SK-N-SH (cell line): ENCODE measurements around the gene POU5F2.

Experiments
- CTCF ChIP-seq: fragments of 200-600 bp; sonication (generic); IDR thresholded peaks from 2 replicates; pipeline ENCODE4 v1.6.1; 2017; ENCODE audit warnings: antibody characterized with exemption, mild to moderate bottlenecking, moderate library complexity
- POLR2AphosphoS5 ChIP-seq: IDR thresholded peaks from 2 replicates; pipeline ENCODE4 v1.6.1; 2012; ENCODE audit warnings: low read depth, low read length

- no peak for TF ChIP-seq CTCF
- TF ChIP-seq POLR2AphosphoS5: no peak
Observed at GRCh38 chr5:93716453-93716852, 24.9 kb downstream of the POU5F2 start.
